ENCODE measurements around the gene NOPCHAP1.

The NOPCHAP1 gene

DNA sequence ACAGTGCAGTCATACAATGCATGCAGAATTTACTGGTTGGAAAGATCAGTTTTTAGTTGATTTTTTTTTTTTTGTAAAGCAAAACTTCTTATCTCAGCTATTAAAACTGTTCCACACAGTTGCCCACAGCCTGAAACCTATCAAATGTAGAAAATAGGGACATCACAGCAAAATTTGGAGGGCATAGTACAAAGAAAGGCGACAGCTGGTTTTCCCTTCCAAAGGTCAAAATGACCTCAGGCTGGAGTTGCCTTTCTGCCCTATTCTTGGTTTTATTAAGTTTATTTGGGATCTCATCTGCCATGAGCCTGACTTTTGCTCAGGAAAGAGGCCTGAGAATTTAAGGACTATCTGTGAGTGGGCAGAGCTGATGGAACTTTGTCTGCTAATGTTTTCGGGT, 28.5 kb downstream of the NOPCHAP1 start:
- Histone ChIP-seq H3K27ac (replicated peaks) (no peak overlapping the region), H3K27me3 (ENCODE audit: insufficient read depth, poor library complexity, severe bottlenecking) (no peaks in the 10 kb centered on the region), H3K4me3 (replicated peaks; ENCODE audit: insufficient read depth, low read length) (no peak overlapping the region)
- DNase-seq (ENCODE audit: low read depth in 1 of 2, low spot score in 1 of 2) = no peak
- TF ChIP-seq, protein P1, sequence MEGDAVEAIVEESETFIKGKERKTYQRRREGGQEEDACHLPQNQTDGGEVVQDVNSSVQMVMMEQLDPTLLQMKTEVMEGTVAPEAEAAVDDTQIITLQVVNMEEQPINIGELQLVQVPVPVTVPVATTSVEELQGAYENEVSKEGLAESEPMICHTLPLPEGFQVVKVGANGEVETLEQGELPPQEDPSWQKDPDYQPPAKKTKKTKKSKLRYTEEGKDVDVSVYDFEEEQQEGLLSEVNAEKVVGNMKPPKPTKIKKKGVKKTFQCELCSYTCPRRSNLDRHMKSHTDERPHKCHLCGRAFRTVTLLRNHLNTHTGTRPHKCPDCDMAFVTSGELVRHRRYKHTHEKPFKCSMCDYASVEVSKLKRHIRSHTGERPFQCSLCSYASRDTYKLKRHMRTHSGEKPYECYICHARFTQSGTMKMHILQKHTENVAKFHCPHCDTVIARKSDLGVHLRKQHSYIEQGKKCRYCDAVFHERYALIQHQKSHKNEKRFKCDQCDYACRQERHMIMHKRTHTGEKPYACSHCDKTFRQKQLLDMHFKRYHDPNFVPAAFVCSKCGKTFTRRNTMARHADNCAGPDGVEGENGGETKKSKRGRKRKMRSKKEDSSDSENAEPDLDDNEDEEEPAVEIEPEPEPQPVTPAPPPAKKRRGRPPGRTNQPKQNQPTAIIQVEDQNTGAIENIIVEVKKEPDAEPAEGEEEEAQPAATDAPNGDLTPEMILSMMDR (IDR thresholded peaks at IDR 0.05; ENCODE audit: insufficient read depth, low read length) = no peak
- TF ChIP-seq SPI1 (IDR thresholded peaks at IDR 0.05; ENCODE audit: borderline replicate concordance, low read depth) (no peak), POLR2AphosphoS5 (IDR thresholded peaks at IDR 0.05; ENCODE audit: low read depth) (no peak), GABPA (IDR thresholded peaks at IDR 0.05; ENCODE audit: low read depth) (no peak)
- TF ChIP-seq, protein P2, sequence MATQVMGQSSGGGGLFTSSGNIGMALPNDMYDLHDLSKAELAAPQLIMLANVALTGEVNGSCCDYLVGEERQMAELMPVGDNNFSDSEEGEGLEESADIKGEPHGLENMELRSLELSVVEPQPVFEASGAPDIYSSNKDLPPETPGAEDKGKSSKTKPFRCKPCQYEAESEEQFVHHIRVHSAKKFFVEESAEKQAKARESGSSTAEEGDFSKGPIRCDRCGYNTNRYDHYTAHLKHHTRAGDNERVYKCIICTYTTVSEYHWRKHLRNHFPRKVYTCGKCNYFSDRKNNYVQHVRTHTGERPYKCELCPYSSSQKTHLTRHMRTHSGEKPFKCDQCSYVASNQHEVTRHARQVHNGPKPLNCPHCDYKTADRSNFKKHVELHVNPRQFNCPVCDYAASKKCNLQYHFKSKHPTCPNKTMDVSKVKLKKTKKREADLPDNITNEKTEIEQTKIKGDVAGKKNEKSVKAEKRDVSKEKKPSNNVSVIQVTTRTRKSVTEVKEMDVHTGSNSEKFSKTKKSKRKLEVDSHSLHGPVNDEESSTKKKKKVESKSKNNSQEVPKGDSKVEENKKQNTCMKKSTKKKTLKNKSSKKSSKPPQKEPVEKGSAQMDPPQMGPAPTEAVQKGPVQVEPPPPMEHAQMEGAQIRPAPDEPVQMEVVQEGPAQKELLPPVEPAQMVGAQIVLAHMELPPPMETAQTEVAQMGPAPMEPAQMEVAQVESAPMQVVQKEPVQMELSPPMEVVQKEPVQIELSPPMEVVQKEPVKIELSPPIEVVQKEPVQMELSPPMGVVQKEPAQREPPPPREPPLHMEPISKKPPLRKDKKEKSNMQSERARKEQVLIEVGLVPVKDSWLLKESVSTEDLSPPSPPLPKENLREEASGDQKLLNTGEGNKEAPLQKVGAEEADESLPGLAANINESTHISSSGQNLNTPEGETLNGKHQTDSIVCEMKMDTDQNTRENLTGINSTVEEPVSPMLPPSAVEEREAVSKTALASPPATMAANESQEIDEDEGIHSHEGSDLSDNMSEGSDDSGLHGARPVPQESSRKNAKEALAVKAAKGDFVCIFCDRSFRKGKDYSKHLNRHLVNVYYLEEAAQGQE (IDR thresholded peaks at IDR 0.05; ENCODE audit: insufficient replicate concordance, low read depth) = no peak

DNA sequence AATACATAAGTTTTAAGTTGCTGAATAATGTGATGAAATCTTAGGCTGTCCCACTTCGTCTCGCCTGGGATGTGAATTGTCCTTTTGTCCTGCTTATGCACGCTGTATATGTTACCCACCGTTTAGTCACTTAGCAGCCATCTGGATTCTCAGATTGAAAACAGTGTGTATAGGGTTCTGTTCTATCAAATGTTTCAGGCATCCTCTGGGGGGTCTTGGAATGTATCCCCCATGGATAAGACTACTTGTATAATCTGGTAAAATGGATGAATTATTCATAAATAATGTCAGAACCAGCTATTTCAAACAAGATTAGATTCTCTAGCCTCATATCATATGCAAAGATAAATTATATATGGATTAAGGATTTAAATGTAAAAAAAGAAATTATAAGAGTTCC, 29.4 kb downstream of the NOPCHAP1 start:
- Histone ChIP-seq H3K27ac (replicated peaks) (no peak overlapping the region), H3K27me3 (ENCODE audit: insufficient read depth, poor library complexity, severe bottlenecking) (no peaks in the 10 kb centered on the region), H3K4me3 (replicated peaks; ENCODE audit: insufficient read depth, low read length) (no peak overlapping the region)
- TF ChIP-seq SPI1 (IDR thresholded peaks at IDR 0.05; ENCODE audit: borderline replicate concordance, low read depth) (no peak), POLR2AphosphoS5 (IDR thresholded peaks at IDR 0.05; ENCODE audit: low read depth) (no peak), GABPA (IDR thresholded peaks at IDR 0.05; ENCODE audit: low read depth) (no peak)
- TF ChIP-seq, protein P2 (IDR thresholded peaks at IDR 0.05; ENCODE audit: insufficient replicate concordance, low read depth) = no peak
- TF ChIP-seq, protein P1 (IDR thresholded peaks at IDR 0.05; ENCODE audit: insufficient read depth, low read length) = no peak
- no peak for DNase-seq (ENCODE audit: low read depth in 1 of 2, low spot score in 1 of 2)

DNA sequence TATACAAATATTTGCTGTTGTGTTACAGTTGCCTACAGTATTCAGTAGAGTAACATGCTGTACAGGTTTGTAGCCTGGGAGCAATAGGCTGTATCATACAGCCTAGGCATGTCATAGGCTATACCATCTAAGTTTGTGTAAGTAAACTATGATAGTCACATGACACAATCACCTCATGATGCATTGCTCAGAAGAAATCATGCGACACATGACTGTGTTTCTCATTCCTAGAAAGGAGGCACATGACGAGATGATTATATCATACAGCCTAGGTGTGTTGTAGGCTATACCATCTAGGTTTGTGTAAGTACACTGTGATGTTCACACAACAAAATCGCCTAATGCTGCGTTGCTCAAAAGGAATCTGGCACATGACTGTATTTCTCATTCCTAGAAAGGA, 31.9 kb downstream of the NOPCHAP1 start:
- Histone ChIP-seq H3K27me3 (ENCODE audit: insufficient read depth, poor library complexity, severe bottlenecking) (no peaks in the 10 kb centered on the region), H3K27ac (replicated peaks) (no peak overlapping the region), H3K4me3 (replicated peaks; ENCODE audit: insufficient read depth, low read length) (no peak overlapping the region)
- TF ChIP-seq, protein P1 (IDR thresholded peaks at IDR 0.05; ENCODE audit: insufficient read depth, low read length) = no peak
- no peak for TF ChIP-seq SPI1 (IDR thresholded peaks at IDR 0.05; ENCODE audit: borderline replicate concordance, low read depth)
- TF ChIP-seq, protein P2 (IDR thresholded peaks at IDR 0.05; ENCODE audit: insufficient replicate concordance, low read depth) = no peak
- no peak for TF ChIP-seq POLR2AphosphoS5 (IDR thresholded peaks at IDR 0.05; ENCODE audit: low read depth)
- TF ChIP-seq GABPA (IDR thresholded peaks at IDR 0.05; ENCODE audit: low read depth) = no peak
- no peak for DNase-seq (ENCODE audit: low read depth in 1 of 2, low spot score in 1 of 2)
